ENCODE data around the gene SLC8B1. TPM values are rescaled to one million over a fixed set of nuclear protein-coding genes. Genes with fewer than 3 reads are reported as not detected.
A peak's percentile ranks its signal among the peaks of the same experiment; 100 is the strongest.

SLC8B1 gene
- total and polyA plus RNA-seq, 9 of the 15 experiments (the other 6 are each of a cell fraction or from before 2014, with no cell fraction given): 0.86 to 34.1 (median 18.5) TPM

DNA sequence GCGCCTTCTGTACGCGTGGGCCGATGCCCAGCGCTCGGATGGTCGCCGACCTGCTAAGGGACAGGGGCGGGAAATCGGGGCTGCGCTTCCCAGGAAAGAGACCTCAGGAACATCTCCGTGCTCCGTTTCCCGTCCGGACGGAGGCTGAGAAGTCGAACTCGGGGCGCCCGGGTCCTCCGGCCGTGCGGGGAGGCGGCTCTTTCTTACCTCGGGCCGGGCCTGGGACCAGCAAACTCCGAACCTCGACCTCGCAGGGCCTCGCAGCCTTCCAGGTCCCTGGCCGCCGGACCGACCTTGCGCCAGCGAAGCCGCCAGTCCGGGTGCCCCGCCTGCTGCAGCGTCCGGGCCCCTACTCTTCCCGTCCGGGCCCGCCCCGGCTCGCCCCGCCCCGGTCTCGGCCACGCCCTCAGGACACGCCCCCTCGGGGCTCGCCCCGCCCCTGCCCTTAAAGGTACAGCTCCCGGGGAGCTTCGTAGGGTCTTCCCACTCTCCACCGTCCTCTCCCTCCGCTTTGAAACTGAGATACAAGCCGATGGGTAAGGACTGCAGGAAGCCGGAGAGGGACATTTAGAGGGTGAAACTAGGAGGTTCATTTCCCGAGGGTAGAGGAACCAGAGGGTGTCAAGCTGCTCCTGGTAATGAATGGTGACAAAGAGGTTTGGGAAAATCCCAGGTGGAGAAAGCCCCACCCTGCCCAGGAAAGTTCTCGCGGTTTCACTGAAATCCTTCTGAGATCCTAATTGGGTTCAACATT is at the start of gene SLC8B1 (continued):
- TF ChIP-seq, protein P1, sequence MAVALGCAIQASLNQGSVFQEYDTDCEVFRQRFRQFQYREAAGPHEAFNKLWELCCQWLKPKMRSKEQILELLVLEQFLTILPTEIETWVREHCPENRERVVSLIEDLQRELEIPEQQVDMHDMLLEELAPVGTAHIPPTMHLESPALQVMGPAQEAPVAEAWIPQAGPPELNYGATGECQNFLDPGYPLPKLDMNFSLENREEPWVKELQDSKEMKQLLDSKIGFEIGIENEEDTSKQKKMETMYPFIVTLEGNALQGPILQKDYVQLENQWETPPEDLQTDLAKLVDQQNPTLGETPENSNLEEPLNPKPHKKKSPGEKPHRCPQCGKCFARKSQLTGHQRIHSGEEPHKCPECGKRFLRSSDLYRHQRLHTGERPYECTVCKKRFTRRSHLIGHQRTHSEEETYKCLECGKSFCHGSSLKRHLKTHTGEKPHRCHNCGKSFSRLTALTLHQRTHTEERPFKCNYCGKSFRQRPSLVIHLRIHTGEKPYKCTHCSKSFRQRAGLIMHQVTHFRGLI (CRISPR knock-in tag; IDR thresholded peaks at IDR 0.05): no peak
- peak; percentile 49 for TF ChIP-seq STAG1 (CRISPR knock-in tag; IDR thresholded peaks at IDR 0.05; ENCODE audit: borderline replicate concordance)
- TF ChIP-seq, protein P2, sequence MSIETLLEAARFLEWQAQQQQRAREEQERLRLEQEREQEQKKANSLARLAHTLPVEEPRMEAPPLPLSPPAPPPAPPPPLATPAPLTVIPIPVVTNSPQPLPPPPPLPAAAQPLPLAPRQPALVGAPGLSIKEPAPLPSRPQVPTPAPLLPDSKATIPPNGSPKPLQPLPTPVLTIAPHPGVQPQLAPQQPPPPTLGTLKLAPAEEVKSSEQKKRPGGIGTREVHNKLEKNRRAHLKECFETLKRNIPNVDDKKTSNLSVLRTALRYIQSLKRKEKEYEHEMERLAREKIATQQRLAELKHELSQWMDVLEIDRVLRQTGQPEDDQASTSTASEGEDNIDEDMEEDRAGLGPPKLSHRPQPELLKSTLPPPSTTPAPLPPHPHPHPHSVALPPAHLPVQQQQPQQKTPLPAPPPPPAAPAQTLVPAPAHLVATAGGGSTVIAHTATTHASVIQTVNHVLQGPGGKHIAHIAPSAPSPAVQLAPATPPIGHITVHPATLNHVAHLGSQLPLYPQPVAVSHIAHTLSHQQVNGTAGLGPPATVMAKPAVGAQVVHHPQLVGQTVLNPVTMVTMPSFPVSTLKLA (conservative IDR thresholded peaks at IDR 0.05): peak in 1 of 2 experiments; percentile 52; a peak in 2 of 4 replicates
- no peak for TF ChIP-seq NFE2L1 (tag; IDR thresholded peaks at IDR 0.05; ENCODE audit: borderline replicate concordance, low read depth)
- TF ChIP-seq ZNF184 (CRISPR knock-in tag; IDR thresholded peaks at IDR 0.05): no peak
- TF ChIP-seq MTA3 (IDR thresholded peaks at IDR 0.05; ENCODE audit: borderline replicate concordance): peak; percentile 33; the same call in 1 of the 2 replicates
- TF ChIP-seq CTBP1 (IDR thresholded peaks at IDR 0.05; ENCODE audit: borderline replicate concordance): peak; percentile 33; the same call in 1 of the 2 replicates
- 0 out of 2 replicates have a peak, but pooled peaks have one; percentile 72 for TF ChIP-seq FOXP1 (CRISPR knock-in tag; IDR thresholded peaks at IDR 0.05)
- TF ChIP-seq, protein P3, sequence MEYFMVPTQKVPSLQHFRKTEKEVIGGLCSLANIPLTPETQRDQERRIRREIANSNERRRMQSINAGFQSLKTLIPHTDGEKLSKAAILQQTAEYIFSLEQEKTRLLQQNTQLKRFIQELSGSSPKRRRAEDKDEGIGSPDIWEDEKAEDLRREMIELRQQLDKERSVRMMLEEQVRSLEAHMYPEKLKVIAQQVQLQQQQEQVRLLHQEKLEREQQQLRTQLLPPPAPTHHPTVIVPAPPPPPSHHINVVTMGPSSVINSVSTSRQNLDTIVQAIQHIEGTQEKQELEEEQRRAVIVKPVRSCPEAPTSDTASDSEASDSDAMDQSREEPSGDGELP (CRISPR knock-in tag; IDR thresholded peaks at IDR 0.05; ENCODE audit: borderline replicate concordance): peak; percentile 9; the same call in 1 of the 2 replicates
- TF ChIP-seq, protein P4, sequence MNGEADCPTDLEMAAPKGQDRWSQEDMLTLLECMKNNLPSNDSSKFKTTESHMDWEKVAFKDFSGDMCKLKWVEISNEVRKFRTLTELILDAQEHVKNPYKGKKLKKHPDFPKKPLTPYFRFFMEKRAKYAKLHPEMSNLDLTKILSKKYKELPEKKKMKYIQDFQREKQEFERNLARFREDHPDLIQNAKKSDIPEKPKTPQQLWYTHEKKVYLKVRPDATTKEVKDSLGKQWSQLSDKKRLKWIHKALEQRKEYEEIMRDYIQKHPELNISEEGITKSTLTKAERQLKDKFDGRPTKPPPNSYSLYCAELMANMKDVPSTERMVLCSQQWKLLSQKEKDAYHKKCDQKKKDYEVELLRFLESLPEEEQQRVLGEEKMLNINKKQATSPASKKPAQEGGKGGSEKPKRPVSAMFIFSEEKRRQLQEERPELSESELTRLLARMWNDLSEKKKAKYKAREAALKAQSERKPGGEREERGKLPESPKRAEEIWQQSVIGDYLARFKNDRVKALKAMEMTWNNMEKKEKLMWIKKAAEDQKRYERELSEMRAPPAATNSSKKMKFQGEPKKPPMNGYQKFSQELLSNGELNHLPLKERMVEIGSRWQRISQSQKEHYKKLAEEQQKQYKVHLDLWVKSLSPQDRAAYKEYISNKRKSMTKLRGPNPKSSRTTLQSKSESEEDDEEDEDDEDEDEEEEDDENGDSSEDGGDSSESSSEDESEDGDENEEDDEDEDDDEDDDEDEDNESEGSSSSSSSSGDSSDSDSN (IDR thresholded peaks at IDR 0.05; ENCODE audit: borderline replicate concordance in 1 of 2, low read depth in 2 of 2, low read length in 2 of 2): peak; percentile 57 to 71; a peak in 2 of 4 replicates
- peak; percentile 88 for TF ChIP-seq KDM5B (IDR thresholded peaks at IDR 0.05; ENCODE audit: insufficient replicate concordance, low read depth, low read length)
- peak; percentile 55; the same call in 1 of the 2 replicates for TF ChIP-seq GABPB1 (CRISPR knock-in tag; IDR thresholded peaks at IDR 0.05)
- TF ChIP-seq, protein P5, sequence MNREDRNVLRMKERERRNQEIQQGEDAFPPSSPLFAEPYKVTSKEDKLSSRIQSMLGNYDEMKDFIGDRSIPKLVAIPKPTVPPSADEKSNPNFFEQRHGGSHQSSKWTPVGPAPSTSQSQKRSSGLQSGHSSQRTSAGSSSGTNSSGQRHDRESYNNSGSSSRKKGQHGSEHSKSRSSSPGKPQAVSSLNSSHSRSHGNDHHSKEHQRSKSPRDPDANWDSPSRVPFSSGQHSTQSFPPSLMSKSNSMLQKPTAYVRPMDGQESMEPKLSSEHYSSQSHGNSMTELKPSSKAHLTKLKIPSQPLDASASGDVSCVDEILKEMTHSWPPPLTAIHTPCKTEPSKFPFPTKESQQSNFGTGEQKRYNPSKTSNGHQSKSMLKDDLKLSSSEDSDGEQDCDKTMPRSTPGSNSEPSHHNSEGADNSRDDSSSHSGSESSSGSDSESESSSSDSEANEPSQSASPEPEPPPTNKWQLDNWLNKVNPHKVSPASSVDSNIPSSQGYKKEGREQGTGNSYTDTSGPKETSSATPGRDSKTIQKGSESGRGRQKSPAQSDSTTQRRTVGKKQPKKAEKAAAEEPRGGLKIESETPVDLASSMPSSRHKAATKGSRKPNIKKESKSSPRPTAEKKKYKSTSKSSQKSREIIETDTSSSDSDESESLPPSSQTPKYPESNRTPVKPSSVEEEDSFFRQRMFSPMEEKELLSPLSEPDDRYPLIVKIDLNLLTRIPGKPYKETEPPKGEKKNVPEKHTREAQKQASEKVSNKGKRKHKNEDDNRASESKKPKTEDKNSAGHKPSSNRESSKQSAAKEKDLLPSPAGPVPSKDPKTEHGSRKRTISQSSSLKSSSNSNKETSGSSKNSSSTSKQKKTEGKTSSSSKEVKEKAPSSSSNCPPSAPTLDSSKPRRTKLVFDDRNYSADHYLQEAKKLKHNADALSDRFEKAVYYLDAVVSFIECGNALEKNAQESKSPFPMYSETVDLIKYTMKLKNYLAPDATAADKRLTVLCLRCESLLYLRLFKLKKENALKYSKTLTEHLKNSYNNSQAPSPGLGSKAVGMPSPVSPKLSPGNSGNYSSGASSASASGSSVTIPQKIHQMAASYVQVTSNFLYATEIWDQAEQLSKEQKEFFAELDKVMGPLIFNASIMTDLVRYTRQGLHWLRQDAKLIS (CRISPR knock-in tag; IDR thresholded peaks at IDR 0.05): 0 out of 2 replicates have a peak, but pooled peaks have one; percentile 10
- peak; percentile 77 for TF ChIP-seq TAF1 (IDR thresholded peaks at IDR 0.05; ENCODE audit: control insufficient read depth, extremely low read depth, insufficient read depth, low read length, severe bottlenecking)
- no peak for TF ChIP-seq CHD2 (IDR thresholded peaks at IDR 0.05; ENCODE audit: low read depth, low read length)

Data from K562 (cell line).